GM23248 (cell line): ENCODE data around the gene SLC10A4. TPM values are rescaled to one million over a fixed set of nuclear protein-coding genes. Genes with fewer than 3 reads are reported as not detected.
A peak's percentile ranks its signal among the peaks of the same experiment; 100 is the strongest.

Source experiments
- DNase-seq: peaks from one replicate; pipeline ENCODE4 v3.0.0-alpha.2; 2015
- H2AFZ ChIP-seq: fragments of 200-600 bp; sonication (generic); 2 replicates; pipeline ENCODE4 v1.6.1; 2016; ENCODE audit warnings: antibody characterized with exemption
- H3F3A ChIP-seq: fragments of 200-600 bp; sonication (generic); 2 replicates; pipeline ENCODE4 v1.6.1; 2016; ENCODE audit warnings: mild to moderate bottlenecking, antibody characterized with exemption, mixed run types; ENCODE audit not compliant: insufficient read depth
- H3K27ac ChIP-seq: fragments of 200-600 bp; sonication (generic); 2 replicates; pipeline ENCODE4 v1.5.1; 2016; ENCODE audit warnings: mild to moderate bottlenecking
- H3K27me3 ChIP-seq: fragments of 200-600 bp; sonication (generic); replicated peaks from 2 replicates; pipeline ENCODE4 v1.6.1; 2016; ENCODE audit warnings: mild to moderate bottlenecking; ENCODE audit not compliant: insufficient read depth
- H3K36me3 ChIP-seq: fragments of 200-600 bp; sonication (generic); 2 replicates; pipeline ENCODE4 v1.6.1; 2016; ENCODE audit warnings: low read depth, mild to moderate bottlenecking
- H3K4me1 ChIP-seq: fragments of 200-600 bp; sonication (generic); 2 replicates; pipeline ENCODE4 v1.6.1; 2016; ENCODE audit warnings: mild to moderate bottlenecking; ENCODE audit not compliant: insufficient read depth
- H3K4me2 ChIP-seq: fragments of 200-600 bp; sonication (generic); one replicate; pipeline ENCODE4 v1.6.1; 2016; ENCODE audit warnings: mild to moderate bottlenecking; ENCODE audit not compliant: unreplicated experiment
- H3K4me3 ChIP-seq: fragments of 200-600 bp; sonication (generic); 2 replicates; pipeline ENCODE4 v1.5.1; 2016; ENCODE audit warnings: mild to moderate bottlenecking
- H3K79me2 ChIP-seq: fragments of 200-600 bp; sonication (generic); 2 replicates; pipeline ENCODE4 v1.6.1; 2016; ENCODE audit warnings: mild to moderate bottlenecking; ENCODE audit not compliant: insufficient read depth
- H3K9ac ChIP-seq: fragments of 200-600 bp; sonication (generic); 2 replicates; pipeline ENCODE4 v1.6.1; 2016; ENCODE audit warnings: mild to moderate bottlenecking
- H3K9me2 ChIP-seq: fragments of 200-600 bp; sonication (generic); 2 replicates; pipeline ENCODE4 v1.6.1; 2016; ENCODE audit warnings: mixed run types, mild to moderate bottlenecking, moderate library complexity; ENCODE audit not compliant: insufficient read depth
- H3K9me3 ChIP-seq: fragments of 200-600 bp; sonication (generic); one replicate; pipeline ENCODE4 v1.6.1; 2017; ENCODE audit warnings: low read depth
- H4K20me1 ChIP-seq: fragments of 200-600 bp; sonication (generic); 2 replicates; pipeline ENCODE4 v1.6.0; 2016; ENCODE audit not compliant: insufficient read depth
- EZH2 ChIP-seq: fragments of 200-600 bp; sonication (generic); IDR thresholded peaks from 2 replicates; pipeline ENCODE4 v1.6.1; 2018; ENCODE audit warnings: antibody characterized with exemption, mild to moderate bottlenecking; ENCODE audit not compliant: insufficient read depth, poor library complexity, severe bottlenecking
- EZH2phosphoT487 ChIP-seq: fragments of 200-600 bp; sonication (generic); IDR thresholded peaks from 2 replicates; pipeline ENCODE4 v1.6.1; 2018; ENCODE audit warnings: antibody characterized with exemption, moderate library complexity, mild to moderate bottlenecking, low read depth; ENCODE audit not compliant: insufficient read depth
- WGBS, 2 experiments: methylation state at CpG; one replicate each; pipeline ENCODE4 v1.1.6; 2015 to 2017; ENCODE audit warnings: low lambda C conversion rate in 2 of 2, low coverage in 1 of 2; ENCODE audit errors: missing lambda C conversion rate in 2 of 2; 5-methylcytosine and 5-hydroxymethylcytosine counted together
- in situ Hi-C: fragments of 300-500 bp; cut with MboI; formaldehyde crosslinking; loops from 2 replicates; pipeline ENCODE4 v1.15.0; 2020
- polyA plus RNA-seq: library from polyadenylated mRNA; unstranded; fragments of >200 nt; fragmentation: Nextera tagmentation; extraction: Ambion mirVana; gene quantifications from 2 replicates; pipeline ENCODE4 v1.2.1, GENCODE V29; 2016
- total RNA-seq: library from RNA; depleted of rRNA; stranded (reverse); fragments of >200 nt; shearing (Covaris generic); gene quantifications from 2 replicates; pipeline ENCODE4 v1.2.3, GENCODE V29; 2014

Gene SLC10A4
- total and polyA plus RNA-seq, 2 experiments from 2014 or later, result not detected

GRCh38 chr4:48470137-48470536 is 13.0 kb upstream of the SLC10A4 start:
- 50 to 54% methylated on average over 1 of the region's 1 CpG for WGBS, 2 experiments
- TF ChIP-seq EZH2phosphoT487 (no peak), EZH2 (no peak)
- Histone ChIP-seq H3K9ac (no peak overlapping the region), H3K4me1 (0 out of 2 replicates have a peak, but pooled peaks cover 7% of the 10 kb centered on the region), H3K9me3 (no peaks in the 10 kb centered on the region), H3K27ac (no peak overlapping the region), H3F3A (no peaks in the 10 kb centered on the region), H3K79me2 (no peaks in the 10 kb centered on the region), H3K36me3 (no peaks in the 10 kb centered on the region), H3K4me2 (no peak overlapping the region), H2AFZ (no peak overlapping the region), H3K4me3 (no peak overlapping the region), H3K27me3 (no peaks in the 10 kb centered on the region), H3K9me2 (no peaks in the 10 kb centered on the region), H4K20me1 (no peaks in the 10 kb centered on the region)
- DNase-seq, result no peak
- in situ Hi-C loops, result no loop called here

DNA sequence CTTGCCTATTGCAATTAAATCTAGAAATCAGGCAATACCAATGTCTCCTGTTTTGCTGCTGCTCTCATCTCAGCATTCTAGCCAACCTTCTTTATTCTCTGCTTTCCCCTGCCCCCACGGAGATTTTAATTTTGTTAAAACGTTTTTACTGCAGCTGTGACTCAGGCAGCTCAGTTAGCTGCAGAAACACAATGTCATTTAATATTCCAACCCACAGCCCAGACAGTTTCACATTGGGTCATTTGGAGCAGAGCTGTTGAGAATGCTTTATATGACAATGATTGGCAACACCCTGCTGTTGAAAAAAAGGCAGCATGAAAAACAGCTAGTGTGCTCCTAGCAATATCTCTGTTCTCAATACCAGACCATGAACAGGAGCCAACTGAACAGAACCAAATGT is 12.6 kb upstream of the SLC10A4 start:
- H3K4me3 ChIP-seq, result no peak overlapping the region
- H3K36me3 ChIP-seq, result no peaks in the 10 kb centered on the region
- no peaks in the 10 kb centered on the region for H4K20me1 ChIP-seq
- TF ChIP-seq EZH2phosphoT487, result no peak
- TF ChIP-seq EZH2, result no peak
- H3K9ac ChIP-seq, result no peak overlapping the region
- peak; percentile 33 for DNase-seq
- no peaks in the 10 kb centered on the region for H3K27me3 ChIP-seq
- H3K9me2 ChIP-seq, result no peaks in the 10 kb centered on the region
- in situ Hi-C loops, result no loop called here
- 0 out of 2 replicates have a peak, but pooled peaks cover 7% of the 10 kb centered on the region for H3K4me1 ChIP-seq
- 3 to 5% methylated on average over 2 of the region's 2 CpGs for WGBS, 2 experiments
- no peaks in the 10 kb centered on the region for H3K79me2 ChIP-seq
- no peak overlapping the region for H3K4me2 ChIP-seq
- no peak overlapping the region for H2AFZ ChIP-seq
- no peaks in the 10 kb centered on the region for H3F3A ChIP-seq
- H3K9me3 ChIP-seq, result no peaks in the 10 kb centered on the region
- H3K27ac ChIP-seq, result no peak overlapping the region

- no peaks in the 10 kb centered on the region for H3K79me2 ChIP-seq
- in situ Hi-C loops, result no loop called here
- H3K4me1 ChIP-seq, result 0 out of 2 replicates have a peak, but pooled peaks cover 10% of the 10 kb centered on the region
- no peak overlapping the region for H3K4me2 ChIP-seq
- no peaks in the 10 kb centered on the region for H4K20me1 ChIP-seq
- 73% methylated on average over 1 of the region's 1 CpG for WGBS, 2 experiments
- TF ChIP-seq EZH2phosphoT487 (no peak), EZH2 (no peak)
- H3K9ac ChIP-seq, result no peak overlapping the region
- H3K4me3 ChIP-seq, result no peak overlapping the region
- H3K9me3 ChIP-seq, result no peaks in the 10 kb centered on the region
- H3K27me3 ChIP-seq, result no peaks in the 10 kb centered on the region
- H3K9me2 ChIP-seq, result no peaks in the 10 kb centered on the region
- no peak overlapping the region for H3K27ac ChIP-seq
- H2AFZ ChIP-seq, result no peak overlapping the region
- H3F3A ChIP-seq, result no peaks in the 10 kb centered on the region
- DNase-seq, result no peak
- H3K36me3 ChIP-seq, result no peaks in the 10 kb centered on the region
Measured at GRCh38 chr4:48472794-48473193, 10.3 kb upstream of the SLC10A4 start.

DNA sequence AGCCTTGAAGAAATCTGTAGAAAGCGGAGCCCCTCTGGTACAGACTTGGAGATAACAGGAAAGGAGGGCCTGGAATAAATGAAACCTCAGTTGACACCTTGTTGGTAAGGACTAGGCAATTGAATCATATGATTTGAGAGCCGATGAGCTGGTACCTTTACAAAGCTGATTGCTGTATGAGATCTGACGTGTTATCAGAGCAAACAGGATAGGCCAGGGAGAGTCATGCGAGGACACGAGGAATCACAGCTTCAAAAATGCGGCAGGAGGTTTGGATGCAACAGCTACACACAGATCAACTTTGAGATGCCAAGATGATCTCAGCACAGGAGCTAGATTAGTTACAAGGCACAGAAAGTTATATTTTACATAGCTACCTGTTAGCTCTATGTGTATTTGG is 7.4 kb upstream of the SLC10A4 start:
- in situ Hi-C loops, result no loop called here
- H3K27me3 ChIP-seq, result no peaks in the 10 kb centered on the region
- H3K9me2 ChIP-seq, result no peaks in the 10 kb centered on the region
- H3F3A ChIP-seq, result no peaks in the 10 kb centered on the region
- no peak overlapping the region for H2AFZ ChIP-seq
- H3K9me3 ChIP-seq, result no peaks in the 10 kb centered on the region
- no peaks in the 10 kb centered on the region for H3K36me3 ChIP-seq
- no peak for TF ChIP-seq EZH2phosphoT487
- TF ChIP-seq EZH2, result no peak
- no peaks in the 10 kb centered on the region for H3K79me2 ChIP-seq
- no peak overlapping the region for H3K27ac ChIP-seq
- no peak overlapping the region for H3K4me2 ChIP-seq
- 83 to 84% methylated on average over 6 of the region's 6 CpGs for WGBS, 2 experiments
- 0 out of 2 replicates have a peak, but pooled peaks cover 5% of the 10 kb centered on the region for H3K4me1 ChIP-seq
- H3K4me3 ChIP-seq, result no peak overlapping the region
- H3K9ac ChIP-seq, result no peak overlapping the region
- no peak for DNase-seq
- H4K20me1 ChIP-seq, result no peaks in the 10 kb centered on the region

GRCh38 chr4:48478273-48478672 is 4.9 kb upstream of the SLC10A4 start:
- Histone ChIP-seq H3K9me2 (no peaks in the 10 kb centered on the region), H3K27ac (no peak overlapping the region), H4K20me1 (no peaks in the 10 kb centered on the region), H3K4me2 (no peak overlapping the region), H3K36me3 (no peaks in the 10 kb centered on the region), H3K4me3 (no peak overlapping the region), H3K4me1 (0 out of 2 replicates have a peak, but pooled peaks cover 4% of the 10 kb centered on the region), H3K27me3 (peaks cover 19% of the 10 kb centered on the region), H2AFZ (no peak overlapping the region), H3K9ac (no peak overlapping the region), H3K9me3 (no peaks in the 10 kb centered on the region), H3F3A (no peaks in the 10 kb centered on the region), H3K79me2 (no peaks in the 10 kb centered on the region)
- in situ Hi-C loops, result no loop called here
- TF ChIP-seq EZH2phosphoT487, result no peak
- no peak for TF ChIP-seq EZH2
- no peak for DNase-seq
- WGBS, 2 experiments, result 61 to 76% methylated on average over 2 of the region's 2 CpGs
